ENCODE results near the gene SPEF2.

Gene SPEF2

DNA sequence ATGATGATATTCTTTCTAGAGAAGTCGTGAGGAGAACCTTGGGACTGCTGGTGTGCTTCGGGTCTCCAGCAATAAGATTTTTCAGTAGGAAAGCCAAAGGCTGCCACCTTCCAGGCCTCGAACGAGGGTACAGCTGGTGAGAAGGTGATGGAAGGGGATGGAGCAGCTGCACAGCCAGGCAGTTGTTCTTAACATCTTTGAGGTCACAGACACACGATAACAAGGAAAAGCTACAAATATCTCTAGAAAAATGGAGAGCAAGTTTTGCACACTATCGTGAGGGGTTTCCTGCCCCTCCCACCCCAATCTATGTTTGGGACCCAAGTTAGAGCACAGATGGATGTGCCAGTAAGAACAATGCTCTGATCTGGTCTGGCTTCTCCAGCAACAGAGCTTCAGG is 232.2 kb downstream of the SPEF2 start:
- Histone ChIP-seq H4K8ac (ENCODE audit: low read length) (no peak overlapping the region), H3K4ac (ENCODE audit: low read depth in 1 of 2, low read length in 2 of 2) (no peak overlapping the region), H3K36me3 (ENCODE audit: control insufficient read depth in 1 of 2, insufficient read depth in 2 of 2, low read depth in 1 of 2, low read length in 2 of 2) (no peaks in the 10 kb centered on the region), H3K9ac (ENCODE audit: low read length) (no peak overlapping the region), H4K91ac (ENCODE audit: low read length) (no peak overlapping the region), H3K14ac (ENCODE audit: low read length in 2 of 2) (no peak overlapping the region), H3K79me1 (replicated peaks; ENCODE audit: low read length, poor library complexity, severe bottlenecking) (no peaks in the 10 kb centered on the region), H2BK15ac (ENCODE audit: low read depth, poor library complexity, severe bottlenecking) (no peak overlapping the region), H2AFZ (ENCODE audit: low read depth, low read length) (no peak overlapping the region), H2BK120ac (ENCODE audit: low read depth, low read length) (no peak overlapping the region), H2BK5ac (ENCODE audit: low read depth, low read length, poor library complexity, severe bottlenecking) (no peak overlapping the region), H3K4me2 (ENCODE audit: low read length, poor library complexity, severe bottlenecking) (no peak overlapping the region), H3K9me3 (ENCODE audit: control insufficient read depth, low read length) (peaks cover 8% of the 10 kb centered on the region), H2BK12ac (ENCODE audit: low read length in 2 of 2) (no peak overlapping the region), H2AK5ac (ENCODE audit: low read length, severe bottlenecking) (no peak overlapping the region), H3K4me1 (ENCODE audit: control insufficient read depth, insufficient read depth, low read depth, low read length) (peaks cover 2% of the 10 kb centered on the region), H3K27me3 (ENCODE audit: control insufficient read depth in 1 of 2, insufficient read depth in 1 of 2, low read length in 2 of 2) (no peaks in the 10 kb centered on the region), H3K4me3 (ENCODE audit: insufficient read depth in 1 of 2, low read depth in 1 of 2, low read length in 2 of 2) (no peak overlapping the region), H3K18ac (ENCODE audit: low read depth in 1 of 2, low read length in 2 of 2) (no peak overlapping the region), H3K27ac (ENCODE audit: low read length, poor library complexity, severe bottlenecking) (no peak overlapping the region), H3K23ac (ENCODE audit: low read length in 2 of 2) (no peak overlapping the region)
- DNase-seq: no peak
- WGBS: 88% methylated on average over 6 of the region's 6 CpGs

DNA sequence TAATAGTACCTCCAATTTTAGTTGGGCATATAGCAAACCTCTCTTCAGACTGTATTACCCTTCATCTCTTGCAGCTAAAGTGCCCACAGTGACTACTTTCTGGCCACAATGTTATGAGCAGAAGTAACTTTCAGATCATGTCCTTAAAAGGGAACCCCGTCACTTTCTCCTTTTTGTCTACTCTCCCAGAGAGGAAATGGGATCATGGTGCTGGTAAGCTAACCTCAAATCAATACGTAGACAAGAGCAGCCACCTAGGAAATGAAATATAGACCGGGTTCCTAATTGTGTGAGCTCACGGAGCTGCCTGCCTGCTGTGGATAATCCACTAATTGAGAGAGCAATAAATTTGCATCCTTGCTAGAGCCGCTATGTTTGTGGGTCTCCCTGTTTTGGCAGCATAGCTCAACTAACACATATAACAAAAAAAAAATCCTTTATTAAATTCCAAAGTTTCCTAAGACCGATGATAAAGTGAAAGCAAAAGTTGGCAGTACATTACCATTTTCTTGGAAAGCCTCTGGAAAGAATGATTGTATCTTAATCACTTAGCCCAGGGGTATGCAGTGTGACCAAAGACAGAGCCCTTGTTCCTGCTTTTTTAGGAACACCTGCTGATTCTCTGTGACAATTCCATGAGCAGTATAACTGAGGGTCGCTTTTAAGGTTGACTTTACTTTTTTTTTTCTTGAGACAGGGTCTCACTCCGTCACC is 233.5 kb downstream of the SPEF2 start:
- no peak overlapping the region for H2BK12ac ChIP-seq (ENCODE audit: low read length in 2 of 2)
- 95% methylated on average over 8 of the region's 8 CpGs for WGBS

DNA sequence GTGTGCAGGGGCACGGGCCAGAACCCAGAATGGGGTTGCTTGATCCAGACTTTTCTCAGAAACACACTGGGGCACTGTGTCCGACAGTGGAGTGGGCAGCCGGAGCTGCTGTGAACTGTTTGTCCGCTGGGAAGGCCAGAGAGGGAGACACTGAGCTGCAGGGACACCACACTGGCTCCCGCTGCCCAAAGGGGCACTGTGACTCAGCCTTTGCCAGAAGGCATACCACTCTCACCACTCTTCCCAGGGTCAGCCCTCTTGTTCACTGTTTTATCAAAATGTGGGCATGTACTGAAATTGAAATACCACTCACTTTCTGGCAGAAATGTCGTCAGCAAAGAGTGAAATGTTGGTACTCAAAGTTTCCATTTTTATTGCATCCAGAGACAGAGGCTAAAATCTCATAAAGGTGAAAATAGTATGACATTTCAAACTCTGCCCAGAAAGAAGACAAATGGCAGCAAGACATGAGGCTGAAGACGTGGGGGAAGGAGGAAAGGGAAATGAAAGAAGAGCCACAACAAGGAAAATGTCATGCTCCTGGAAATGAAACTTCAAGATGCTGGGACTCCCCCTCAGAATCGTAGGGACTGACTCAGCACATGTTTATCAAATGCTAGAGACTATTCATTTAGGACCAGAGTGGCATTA is 234.5 kb downstream of the SPEF2 start:
- no peak overlapping the region for H4K91ac ChIP-seq (ENCODE audit: low read length)
- H3K4me1 ChIP-seq (ENCODE audit: control insufficient read depth, insufficient read depth, low read depth, low read length): peaks cover 2% of the 10 kb centered on the region
- H3K14ac ChIP-seq (ENCODE audit: low read length in 2 of 2): no peak overlapping the region
- H2BK5ac ChIP-seq (ENCODE audit: low read depth, low read length, poor library complexity, severe bottlenecking): no peak overlapping the region
- no peaks in the 10 kb centered on the region for H3K79me1 ChIP-seq (replicated peaks; ENCODE audit: low read length, poor library complexity, severe bottlenecking)
- H2AFZ ChIP-seq (ENCODE audit: low read depth, low read length): no peak overlapping the region
- H4K8ac ChIP-seq (ENCODE audit: low read length): no peak overlapping the region
- H2BK12ac ChIP-seq (ENCODE audit: low read length in 2 of 2): peak overlapping the region in 1 of 2 experiments; percentile 29
- no peak overlapping the region for H2AK5ac ChIP-seq (ENCODE audit: low read length, severe bottlenecking)
- DNase-seq: peak; percentile 20
- H2BK15ac ChIP-seq (ENCODE audit: low read depth, poor library complexity, severe bottlenecking): no peak overlapping the region
- peak overlapping the region in 1 of 2 experiments; percentile 79 for H3K4me3 ChIP-seq (ENCODE audit: insufficient read depth in 1 of 2, low read depth in 1 of 2, low read length in 2 of 2)
- no peak overlapping the region for H2BK120ac ChIP-seq (ENCODE audit: low read depth, low read length)
- H3K36me3 ChIP-seq (ENCODE audit: control insufficient read depth in 1 of 2, insufficient read depth in 2 of 2, low read depth in 1 of 2, low read length in 2 of 2): no peaks in the 10 kb centered on the region
- no peak overlapping the region for H3K23ac ChIP-seq (ENCODE audit: low read length in 2 of 2)
- H3K4me2 ChIP-seq (ENCODE audit: low read length, poor library complexity, severe bottlenecking): no peak overlapping the region
- H3K27me3 ChIP-seq (ENCODE audit: control insufficient read depth in 1 of 2, insufficient read depth in 1 of 2, low read length in 2 of 2): no peaks in the 10 kb centered on the region
- no peaks in the 10 kb centered on the region for H3K9me3 ChIP-seq (ENCODE audit: control insufficient read depth, low read length)
- H3K27ac ChIP-seq (ENCODE audit: low read length, poor library complexity, severe bottlenecking): no peak overlapping the region
- H3K9ac ChIP-seq (ENCODE audit: low read length): no peak overlapping the region
- H3K18ac ChIP-seq (ENCODE audit: low read depth in 1 of 2, low read length in 2 of 2): peak overlapping the region in 1 of 2 experiments; percentile 16
- 79% methylated on average over 8 of the region's 8 CpGs for WGBS
- no peak overlapping the region for H3K4ac ChIP-seq (ENCODE audit: low read depth in 1 of 2, low read length in 2 of 2)

More for the DNA sequence above, 233.5 kb downstream of the SPEF2 start:
- peaks cover 2% of the 10 kb centered on the region for H3K4me1 ChIP-seq (ENCODE audit: control insufficient read depth, insufficient read depth, low read depth, low read length)
- H3K18ac ChIP-seq (ENCODE audit: low read depth in 1 of 2, low read length in 2 of 2): no peak overlapping the region
- H2BK15ac ChIP-seq (ENCODE audit: low read depth, poor library complexity, severe bottlenecking): no peak overlapping the region
- no peaks in the 10 kb centered on the region for H3K36me3 ChIP-seq (ENCODE audit: control insufficient read depth in 1 of 2, insufficient read depth in 2 of 2, low read depth in 1 of 2, low read length in 2 of 2)
- H3K23ac ChIP-seq (ENCODE audit: low read length in 2 of 2): no peak overlapping the region
- no peak overlapping the region for H3K14ac ChIP-seq (ENCODE audit: low read length in 2 of 2)
- H3K27me3 ChIP-seq (ENCODE audit: control insufficient read depth in 1 of 2, insufficient read depth in 1 of 2, low read length in 2 of 2): no peaks in the 10 kb centered on the region
- DNase-seq: peak; percentile 31
- no peaks in the 10 kb centered on the region for H3K9me3 ChIP-seq (ENCODE audit: control insufficient read depth, low read length)
- H3K9ac ChIP-seq (ENCODE audit: low read length): peak overlapping the region; percentile 82
- no peak overlapping the region for H3K4ac ChIP-seq (ENCODE audit: low read depth in 1 of 2, low read length in 2 of 2)
- no peak overlapping the region for H2AFZ ChIP-seq (ENCODE audit: low read depth, low read length)
- H3K4me3 ChIP-seq (ENCODE audit: insufficient read depth in 1 of 2, low read depth in 1 of 2, low read length in 2 of 2): peak overlapping the region in 1 of 2 experiments; percentile 79
- H4K91ac ChIP-seq (ENCODE audit: low read length): no peak overlapping the region
- no peaks in the 10 kb centered on the region for H3K79me1 ChIP-seq (replicated peaks; ENCODE audit: low read length, poor library complexity, severe bottlenecking)
- H2BK120ac ChIP-seq (ENCODE audit: low read depth, low read length): no peak overlapping the region
- H4K8ac ChIP-seq (ENCODE audit: low read length): no peak overlapping the region
- H2AK5ac ChIP-seq (ENCODE audit: low read length, severe bottlenecking): no peak overlapping the region
- no peak overlapping the region for H3K4me2 ChIP-seq (ENCODE audit: low read length, poor library complexity, severe bottlenecking)
- no peak overlapping the region for H2BK5ac ChIP-seq (ENCODE audit: low read depth, low read length, poor library complexity, severe bottlenecking)
- no peak overlapping the region for H3K27ac ChIP-seq (ENCODE audit: low read length, poor library complexity, severe bottlenecking)

DNA sequence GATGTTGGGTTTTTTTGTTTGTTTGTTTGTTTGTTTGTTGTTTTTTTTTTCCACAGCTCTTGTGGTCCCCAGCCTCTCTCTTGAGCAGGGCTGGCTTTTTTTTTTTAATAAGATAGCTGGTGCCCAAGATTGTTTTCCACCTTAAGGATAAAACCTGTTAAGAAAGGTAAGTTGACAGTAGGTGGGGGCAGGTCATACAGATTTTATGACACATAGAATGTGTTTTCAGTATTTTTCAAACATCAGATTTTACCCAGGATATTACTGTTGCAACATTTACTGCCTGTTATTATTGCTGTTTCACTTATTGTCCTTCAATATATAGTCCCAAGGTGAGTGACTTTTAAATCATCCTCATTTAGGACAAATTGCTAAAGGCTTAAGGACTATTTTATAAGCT is 235.1 kb downstream of the SPEF2 start:
- no peak overlapping the region for H4K8ac ChIP-seq (ENCODE audit: low read length)
- H3K9ac ChIP-seq (ENCODE audit: low read length): no peak overlapping the region
- no peak overlapping the region for H3K27ac ChIP-seq (ENCODE audit: low read length, poor library complexity, severe bottlenecking)
- peaks cover 2% of the 10 kb centered on the region for H3K4me1 ChIP-seq (ENCODE audit: control insufficient read depth, insufficient read depth, low read depth, low read length)
- no peak overlapping the region for H2BK15ac ChIP-seq (ENCODE audit: low read depth, poor library complexity, severe bottlenecking)
- no peak overlapping the region for H3K4me2 ChIP-seq (ENCODE audit: low read length, poor library complexity, severe bottlenecking)
- no peak overlapping the region for H2BK5ac ChIP-seq (ENCODE audit: low read depth, low read length, poor library complexity, severe bottlenecking)
- no peak overlapping the region for H3K18ac ChIP-seq (ENCODE audit: low read depth in 1 of 2, low read length in 2 of 2)
- no peaks in the 10 kb centered on the region for H3K79me1 ChIP-seq (replicated peaks; ENCODE audit: low read length, poor library complexity, severe bottlenecking)
- H3K4me3 ChIP-seq (ENCODE audit: insufficient read depth in 1 of 2, low read depth in 1 of 2, low read length in 2 of 2): no peak overlapping the region
- no peak overlapping the region for H4K91ac ChIP-seq (ENCODE audit: low read length)
- H3K27me3 ChIP-seq (ENCODE audit: control insufficient read depth in 1 of 2, insufficient read depth in 1 of 2, low read length in 2 of 2): no peaks in the 10 kb centered on the region
- H3K4ac ChIP-seq (ENCODE audit: low read depth in 1 of 2, low read length in 2 of 2): no peak overlapping the region
- no peak overlapping the region for H2BK120ac ChIP-seq (ENCODE audit: low read depth, low read length)
- no peak overlapping the region for H3K23ac ChIP-seq (ENCODE audit: low read length in 2 of 2)
- no peak overlapping the region for H2AFZ ChIP-seq (ENCODE audit: low read depth, low read length)
- H2AK5ac ChIP-seq (ENCODE audit: low read length, severe bottlenecking): no peak overlapping the region
- no peaks in the 10 kb centered on the region for H3K9me3 ChIP-seq (ENCODE audit: control insufficient read depth, low read length)
- no peak for DNase-seq
- H3K36me3 ChIP-seq (ENCODE audit: control insufficient read depth in 1 of 2, insufficient read depth in 2 of 2, low read depth in 1 of 2, low read length in 2 of 2): no peaks in the 10 kb centered on the region
- H2BK12ac ChIP-seq (ENCODE audit: low read length in 2 of 2): no peak overlapping the region
- no peak overlapping the region for H3K14ac ChIP-seq (ENCODE audit: low read length in 2 of 2)

All from mesenchymal stem cell (in vitro differentiated cells and primary cell).